ENCODE data around the gene TAS2R1.
"Not testable (repeated sequence)": the region's sequence is repeated elsewhere in the genome, so short reads cannot be mapped to it uniquely, and the experiment has no call there.

The TAS2R1 gene

DNA sequence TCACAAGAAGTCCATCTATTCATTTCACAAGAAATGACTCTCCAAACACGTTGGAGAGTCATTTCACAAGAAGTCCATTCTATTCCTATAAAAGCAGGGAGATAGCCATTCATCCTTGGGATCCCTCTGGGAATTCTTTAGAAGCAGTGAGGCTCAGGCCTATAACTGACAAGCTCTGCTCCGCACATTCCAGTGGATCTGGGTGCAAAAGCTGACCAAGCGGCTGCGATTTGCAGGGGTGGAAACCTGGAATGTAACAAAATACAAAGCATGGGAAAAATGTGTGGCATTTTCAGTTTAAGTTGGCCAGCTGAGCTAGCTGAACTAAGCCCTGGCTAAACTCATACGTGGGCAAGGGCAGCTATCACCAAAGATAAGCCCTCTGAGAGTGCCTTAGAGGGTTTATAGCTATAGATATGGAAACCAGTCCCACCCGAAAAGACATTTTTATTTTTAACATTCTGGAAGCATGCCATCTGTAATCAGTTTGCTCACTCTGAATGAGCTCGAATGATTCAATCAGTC lies 8.7 kb downstream of the TAS2R1 start:
- DNase-seq, result no peak

DNA sequence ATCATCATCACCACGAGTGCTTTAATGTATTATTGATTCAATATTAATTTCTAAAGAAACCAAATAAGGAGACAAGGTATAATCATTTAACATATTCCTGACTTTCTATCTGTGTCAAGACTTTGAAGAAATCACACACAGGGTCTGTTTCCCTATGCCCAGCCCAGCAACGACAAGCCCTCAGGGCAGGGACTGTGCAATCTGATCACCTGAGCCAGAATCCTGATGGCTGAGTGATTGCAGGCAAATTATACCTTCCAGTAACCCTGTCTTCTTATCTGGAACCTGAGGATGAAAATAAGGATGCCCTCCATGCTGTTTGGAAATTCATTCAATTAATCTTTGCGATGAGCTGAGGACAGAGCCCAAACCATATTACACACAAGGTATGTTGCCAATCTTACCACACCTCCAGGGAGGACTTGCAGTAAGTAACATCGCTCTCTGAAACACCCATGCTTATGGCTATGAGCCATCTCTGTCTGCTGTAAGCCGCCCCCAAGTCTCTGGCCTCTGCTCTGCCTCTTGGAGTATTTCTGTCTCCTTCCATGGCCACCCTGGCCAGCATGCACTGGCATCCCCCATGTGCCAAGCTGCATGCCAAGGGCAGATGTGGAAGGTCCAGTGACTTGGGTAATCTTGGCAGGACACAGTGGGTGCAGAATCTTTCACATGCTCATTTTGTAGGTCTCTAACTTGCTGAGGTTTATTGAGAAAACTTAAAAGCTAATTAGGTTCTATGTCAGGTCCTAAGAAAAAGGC lies 10.6 kb downstream of the TAS2R1 start:
- no peak for DNase-seq

GRCh38 chr5:9617739-9618504 lies 12.2 kb downstream of the TAS2R1 start:
- DNase-seq, result no peak

- DNase-seq, result no peak
Measured at GRCh38 chr5:9617221-9617620, 12.9 kb downstream of the TAS2R1 start.

GRCh38 chr5:9615331-9615730 lies 14.8 kb downstream of the TAS2R1 start:
- no peak for DNase-seq

- DNase-seq, result no peak
Measured at GRCh38 chr5:9613360-9613759, 16.8 kb downstream of the TAS2R1 start.

DNA sequence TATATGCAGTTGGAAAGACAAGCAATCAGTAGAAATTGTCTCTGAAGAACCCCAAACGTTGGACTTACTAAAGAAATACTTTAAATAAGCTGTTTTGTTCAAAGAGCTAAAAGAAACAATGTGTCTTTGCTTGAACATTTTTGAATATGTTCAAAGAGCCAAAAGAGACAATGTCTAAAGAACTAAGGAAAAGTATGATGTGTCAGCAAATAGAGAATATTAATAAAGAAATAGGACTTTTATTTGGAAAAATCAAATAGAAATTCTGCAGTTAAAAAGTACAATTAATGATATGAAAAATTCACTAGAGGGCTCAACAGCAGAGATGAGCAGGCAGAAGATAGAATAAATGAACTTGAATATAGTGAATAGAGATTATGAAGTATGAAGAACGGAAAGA lies 19.2 kb downstream of the TAS2R1 start:
- DNase-seq, result no peak

- no peak for DNase-seq
Measured at GRCh38 chr5:9610364-9610763, 19.8 kb downstream of the TAS2R1 start.

DNA sequence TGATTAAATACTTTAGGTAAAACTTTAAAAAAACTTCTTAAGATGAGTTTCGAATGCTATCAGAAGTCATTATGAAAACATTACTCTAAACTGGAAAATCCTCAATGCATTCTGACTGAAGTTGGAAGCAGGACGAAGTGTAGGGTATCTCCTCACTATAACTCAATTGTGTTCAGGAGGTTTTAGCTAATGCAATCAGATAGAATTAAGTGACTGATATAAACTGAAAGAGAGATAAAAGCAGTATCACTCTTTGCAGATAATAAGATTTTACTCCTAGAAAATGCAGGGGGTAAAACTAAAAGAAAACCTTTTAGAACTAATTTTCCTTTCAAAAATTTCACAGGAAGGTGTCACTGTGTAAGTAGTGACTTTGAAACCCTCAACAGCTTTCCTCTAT lies 22.1 kb downstream of the TAS2R1 start:
- no peak for DNase-seq

DNA sequence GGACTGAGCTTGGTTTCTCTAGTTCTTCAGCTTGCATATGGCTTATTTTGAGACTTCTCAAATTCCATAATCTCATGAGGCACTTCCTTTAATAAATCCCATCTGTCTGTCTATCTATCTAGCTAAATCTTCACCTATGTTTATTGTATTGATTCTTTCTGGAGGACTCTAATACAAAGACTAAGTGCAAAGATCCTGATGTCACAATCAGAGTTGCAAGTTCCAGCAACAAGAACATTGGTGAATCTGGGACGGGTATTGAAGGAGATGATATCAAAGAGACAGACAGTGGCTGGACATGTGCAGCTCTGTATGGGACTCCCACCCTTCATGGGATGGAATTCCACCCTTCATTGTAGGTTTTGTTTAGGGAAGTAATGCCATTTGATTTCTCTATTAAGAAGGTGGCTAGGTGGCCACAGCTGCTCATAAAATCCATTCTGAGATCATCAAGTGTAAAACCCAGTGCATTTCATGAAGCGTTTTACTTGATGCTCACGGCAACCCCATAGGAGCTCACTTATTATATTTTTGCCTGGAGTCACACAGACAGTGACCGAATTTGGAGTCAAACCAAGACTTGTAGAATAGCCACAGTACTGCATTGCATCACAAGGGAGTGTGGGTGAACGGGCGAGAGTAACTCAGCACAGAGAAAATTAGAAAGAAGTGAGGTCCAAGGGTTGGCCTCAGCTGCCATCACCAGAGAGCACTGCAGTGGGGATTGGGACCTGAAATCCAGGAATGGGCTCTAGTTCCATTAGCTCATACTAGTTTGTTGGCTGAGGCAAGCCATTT lies 24.9 kb downstream of the TAS2R1 start:
- no peak for DNase-seq

- no peak for DNase-seq
Measured at GRCh38 chr5:9604416-9604815, 25.7 kb downstream of the TAS2R1 start.

DNA sequence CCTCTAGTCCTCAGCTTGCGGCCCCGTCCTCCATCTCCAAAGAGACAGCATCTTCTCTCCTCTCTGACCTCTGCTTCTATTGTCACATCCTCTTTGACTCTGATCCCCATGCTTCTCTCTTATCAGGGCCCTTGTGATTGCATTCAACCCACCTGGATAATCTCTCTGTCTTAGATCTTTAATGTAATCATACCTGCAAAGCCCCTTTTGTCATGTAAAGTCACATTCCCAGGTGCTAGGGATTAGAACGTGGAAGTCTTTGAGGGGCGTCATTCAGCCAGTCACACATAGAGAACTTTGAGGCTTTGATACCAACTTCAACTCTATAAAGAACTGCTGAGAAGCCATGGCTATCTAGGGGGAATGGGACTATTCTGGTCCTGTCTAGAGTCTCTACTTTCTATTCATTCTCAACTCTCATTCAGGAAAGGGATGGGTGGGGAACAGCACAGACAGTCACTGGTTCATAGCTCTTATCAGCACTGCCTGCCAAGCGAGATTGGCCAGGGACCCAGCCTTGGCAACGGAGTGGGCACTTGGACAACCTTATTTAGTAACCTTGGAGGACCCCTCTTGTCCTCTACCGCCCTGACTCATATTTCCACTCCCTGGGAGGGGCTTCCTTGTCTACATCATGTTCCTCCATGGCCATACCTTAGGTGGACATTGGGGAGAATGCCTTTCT lies 29.0 kb downstream of the TAS2R1 start:
- DNase-seq, result no peak

DNA sequence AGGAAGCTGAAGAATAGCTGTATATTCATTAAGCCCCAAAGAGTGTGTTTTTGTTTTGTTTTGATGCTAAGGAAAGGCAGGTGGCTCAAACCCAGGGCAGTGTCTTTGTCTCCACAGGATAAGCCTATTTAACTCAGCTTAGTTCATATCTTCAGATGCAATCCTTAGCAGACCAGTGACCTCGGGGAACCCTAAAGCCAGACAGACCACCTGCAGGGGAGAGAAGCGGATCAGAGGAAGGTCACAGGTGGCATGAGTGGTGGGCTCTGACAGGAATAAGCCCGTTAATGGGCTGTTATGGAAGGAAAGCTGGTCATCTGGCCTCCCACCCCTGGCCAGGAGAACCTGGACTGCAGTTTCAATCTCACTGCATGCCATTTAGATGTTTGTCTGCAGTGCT lies 30.8 kb downstream of the TAS2R1 start:
- DNase-seq, result no peak

GRCh38 chr5:9598329-9598728 lies 31.8 kb downstream of the TAS2R1 start:
- not testable (repeated sequence) for DNase-seq

- not testable (repeated sequence) for DNase-seq
Measured at GRCh38 chr5:9597322-9597721, 32.8 kb downstream of the TAS2R1 start.

DNA sequence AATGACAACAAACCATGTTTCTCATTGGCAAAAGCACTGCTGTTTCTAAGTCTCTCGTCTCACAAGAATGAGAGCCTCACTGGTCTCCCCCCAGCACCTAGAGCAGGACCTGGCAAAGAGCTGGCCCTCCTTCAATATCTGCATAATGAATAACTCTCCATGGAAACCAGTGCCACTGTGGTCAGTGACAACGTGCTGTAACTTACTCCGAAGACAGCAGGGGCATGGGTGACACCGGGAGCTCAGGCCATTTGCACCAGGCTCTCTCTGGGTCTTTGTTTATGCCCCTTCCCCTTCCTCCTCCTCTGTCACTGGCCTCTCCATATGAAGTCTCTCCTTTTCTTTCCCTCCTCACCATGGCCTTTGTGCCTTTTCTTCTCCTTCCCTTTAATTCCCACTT lies 33.3 kb downstream of the TAS2R1 start:
- no peak for DNase-seq

- no peak for DNase-seq
Measured at GRCh38 chr5:9596171-9596780, 33.9 kb downstream of the TAS2R1 start.

DNA sequence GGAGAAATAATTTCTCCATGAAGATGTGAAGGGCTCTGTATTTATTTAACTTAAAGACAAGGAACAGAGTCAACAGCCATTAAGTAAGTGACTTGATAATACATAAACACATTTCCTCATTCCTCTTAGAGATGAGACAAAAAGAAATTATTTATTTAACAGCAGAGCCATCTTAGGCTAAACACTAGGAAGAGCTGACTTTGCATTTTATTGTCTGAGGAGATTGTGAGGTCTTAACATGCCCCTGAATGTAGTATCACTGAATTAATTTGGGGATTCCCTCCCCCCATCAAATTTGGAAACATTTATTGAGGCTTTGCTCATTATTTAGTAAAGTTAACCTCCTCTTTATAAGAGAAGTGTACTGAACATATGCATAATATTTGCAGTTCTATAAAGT lies 35.2 kb downstream of the TAS2R1 start:
- no peak for DNase-seq

DNA sequence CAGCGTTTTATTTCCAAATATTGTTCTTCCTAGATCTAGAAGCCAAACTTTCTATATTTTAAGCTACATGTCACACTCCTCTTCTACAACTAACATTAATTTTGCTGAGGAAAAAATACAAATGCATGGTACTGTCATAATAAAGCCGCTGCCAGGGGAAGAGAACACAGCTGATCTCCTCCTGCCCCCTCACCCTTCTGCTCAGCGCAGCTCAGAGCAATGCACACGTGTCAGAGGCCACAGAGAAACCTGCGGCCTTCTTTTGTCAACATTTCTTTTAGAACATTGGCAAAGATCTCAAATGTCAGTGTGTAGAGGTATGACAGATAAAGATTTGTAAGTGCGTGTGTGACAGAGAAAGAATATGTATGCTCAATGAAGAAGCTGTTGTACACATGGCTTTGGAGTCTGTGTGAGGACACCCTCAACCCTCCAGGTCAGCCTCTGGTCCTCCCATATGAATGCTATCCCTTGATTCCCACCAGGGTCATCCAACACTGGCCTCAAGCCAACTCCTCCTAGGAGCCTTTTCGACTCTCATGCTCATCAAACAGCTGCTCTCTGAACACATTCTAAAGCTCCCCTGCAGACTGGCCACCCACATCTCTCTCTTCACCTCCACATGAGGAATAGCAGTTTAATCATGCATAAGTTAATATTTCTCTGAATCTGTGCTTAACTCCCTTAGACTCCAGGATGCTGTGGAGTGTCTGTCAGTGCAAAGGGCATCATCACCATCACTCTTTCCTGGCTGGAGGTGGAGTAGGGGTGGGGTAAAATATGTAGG lies 40.9 kb downstream of the TAS2R1 start:
- no peak for DNase-seq

DNA sequence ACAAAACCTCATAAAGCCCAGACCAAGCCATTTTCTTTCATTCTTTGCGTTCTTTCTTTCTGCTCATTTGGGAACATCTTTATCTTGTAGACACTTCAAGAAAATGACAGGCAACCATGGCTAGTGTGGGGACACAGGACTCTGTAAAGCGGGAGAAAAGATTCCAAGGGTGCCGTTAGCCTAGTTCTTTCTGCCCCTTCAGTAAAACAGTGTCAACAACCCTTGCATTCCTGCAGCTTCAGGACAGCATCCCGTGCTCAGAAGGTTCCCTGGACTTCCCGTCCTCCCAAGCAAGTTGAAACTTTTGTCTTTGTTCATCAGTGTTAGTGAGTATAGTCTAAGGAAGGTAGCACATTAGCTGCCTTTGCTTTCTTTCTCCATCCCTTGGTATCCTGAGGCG lies 41.9 kb downstream of the TAS2R1 start:
- DNase-seq, result no peak

DNA sequence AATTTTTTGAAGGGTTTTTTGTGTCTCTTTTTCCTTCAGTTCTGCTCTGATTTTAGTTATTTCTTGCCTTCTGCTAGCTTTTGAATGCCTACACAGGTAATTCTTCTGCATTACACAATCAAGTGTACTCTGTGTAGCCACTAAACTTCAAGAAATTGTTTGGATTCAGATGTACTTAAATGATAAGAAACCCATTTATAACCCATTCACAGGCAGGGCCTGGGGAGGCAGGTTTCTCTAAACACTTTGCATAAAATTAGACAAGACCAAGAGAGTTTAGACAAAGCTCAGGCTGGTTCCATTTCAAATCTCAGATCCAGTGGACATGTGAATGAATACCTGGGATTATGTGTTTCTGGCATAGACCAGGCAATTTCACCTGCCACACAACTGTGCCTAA lies 43.0 kb downstream of the TAS2R1 start:
- no peak for DNase-seq

GRCh38 chr5:9582406-9582805 lies 47.7 kb downstream of the TAS2R1 start:
- no peak for DNase-seq

All from NK-92 treated with Interleukin-12 subunit alpha and Interleukin-12 subunit beta, amount 100 ng/mL, for 24 hours (cell line).